Measurements from ENCODE around the gene CRYBB2.

Gene CRYBB2

GRCh38 chr22:25206998-25207397 is 12.4 kb upstream of the CRYBB2 start:
- no peak overlapping the region for H3K4me3 ChIP-seq (replicated peaks; ENCODE audit: low read depth, low read length)
- no peak for TF ChIP-seq CTCF (IDR thresholded peaks at IDR 0.05; ENCODE audit: insufficient read depth, low read length, poor library complexity, severe bottlenecking)
- H3K27me3 ChIP-seq (replicated peaks; ENCODE audit: control insufficient read depth, insufficient read depth, low read length), result peaks cover 1% of the 10 kb centered on the region; the same call in 1 of the 2 replicates
- no peak for DNase-seq (ENCODE audit: extremely low read depth, insufficient read length)
- H3K36me3 ChIP-seq (ENCODE audit: control insufficient read depth, insufficient read depth, low read length), result no peaks in the 10 kb centered on the region

- no peak overlapping the region for H3K4me3 ChIP-seq (replicated peaks; ENCODE audit: low read depth, low read length)
- no peaks in the 10 kb centered on the region for H3K36me3 ChIP-seq (ENCODE audit: control insufficient read depth, insufficient read depth, low read length)
- no peak for TF ChIP-seq CTCF (IDR thresholded peaks at IDR 0.05; ENCODE audit: insufficient read depth, low read length, poor library complexity, severe bottlenecking)
- DNase-seq (ENCODE audit: extremely low read depth, insufficient read length), result no peak
- peaks cover 1% of the 10 kb centered on the region; the same call in 1 of the 2 replicates for H3K27me3 ChIP-seq (replicated peaks; ENCODE audit: control insufficient read depth, insufficient read depth, low read length)
These were observed 11.8 kb upstream of the CRYBB2 start for GRCh38 chr22:25207553-25208157.

- no peak overlapping the region for H3K4me3 ChIP-seq (replicated peaks; ENCODE audit: low read depth, low read length)
- no peaks in the 10 kb centered on the region for H3K36me3 ChIP-seq (ENCODE audit: control insufficient read depth, insufficient read depth, low read length)
- no peak for TF ChIP-seq CTCF (IDR thresholded peaks at IDR 0.05; ENCODE audit: insufficient read depth, low read length, poor library complexity, severe bottlenecking)
- no peak for DNase-seq (ENCODE audit: extremely low read depth, insufficient read length)
- peaks cover 1% of the 10 kb centered on the region; the same call in 1 of the 2 replicates for H3K27me3 ChIP-seq (replicated peaks; ENCODE audit: control insufficient read depth, insufficient read depth, low read length)
These were observed 11.1 kb upstream of the CRYBB2 start for GRCh38 chr22:25208328-25208727.

- Histone ChIP-seq H3K36me3 (ENCODE audit: control insufficient read depth, insufficient read depth, low read length) (no peaks in the 10 kb centered on the region), H3K27me3 (replicated peaks; ENCODE audit: control insufficient read depth, insufficient read depth, low read length) (peaks cover 1% of the 10 kb centered on the region; the same call in 1 of the 2 replicates), H3K4me3 (replicated peaks; ENCODE audit: low read depth, low read length) (no peak overlapping the region)
- TF ChIP-seq CTCF (IDR thresholded peaks at IDR 0.05; ENCODE audit: insufficient read depth, low read length, poor library complexity, severe bottlenecking), result no peak
- DNase-seq (ENCODE audit: extremely low read depth, insufficient read length), result no peak
These were observed 10.5 kb upstream of the CRYBB2 start for GRCh38 chr22:25208743-25209505.

- DNase-seq (ENCODE audit: extremely low read depth, insufficient read length), result no peak
- Histone ChIP-seq H3K36me3 (ENCODE audit: control insufficient read depth, insufficient read depth, low read length) (no peaks in the 10 kb centered on the region), H3K27me3 (replicated peaks; ENCODE audit: control insufficient read depth, insufficient read depth, low read length) (no peaks in the 10 kb centered on the region), H3K4me3 (replicated peaks; ENCODE audit: low read depth, low read length) (no peak overlapping the region)
- no peak for TF ChIP-seq CTCF (IDR thresholded peaks at IDR 0.05; ENCODE audit: insufficient read depth, low read length, poor library complexity, severe bottlenecking)
These were observed 8.6 kb upstream of the CRYBB2 start for GRCh38 chr22:25210793-25211192.
